Fibroblast of lung (primary cell): Measurements from ENCODE around the gene GREB1. TPM values are rescaled to one million over a fixed set of nuclear protein-coding genes. Genes with fewer than 3 reads are reported as not detected.

Source experiments
- DNase-seq, 2 donors: peaks; one replicate each; pipeline versions ENCODE4 v3.0.0 to v3.0.0-alpha.2; 2010; ENCODE audit warnings: low read depth in 2 of 2
- H2AFZ ChIP-seq: 2 replicates; pipeline ENCODE4 v1.5.1; 2012; ENCODE audit warnings: low read length, control low read depth, inconsistent platforms
- H3K27ac ChIP-seq: 2 replicates; pipeline ENCODE4 v1.5.1; 2011; ENCODE audit warnings: low read length, control low read depth; ENCODE audit not compliant: insufficient read depth
- H3K27me3 ChIP-seq: 2 replicates; pipeline ENCODE4 v1.5.1; 2011; ENCODE audit warnings: mild to moderate bottlenecking, low read length; ENCODE audit not compliant: control insufficient read depth, insufficient read depth
- H3K36me3 ChIP-seq: 2 replicates; pipeline ENCODE4 v1.5.1; 2011; ENCODE audit warnings: low read length; ENCODE audit not compliant: control insufficient read depth, insufficient read depth
- H3K4me1 ChIP-seq: 2 replicates; pipeline ENCODE4 v1.5.1; 2011; ENCODE audit warnings: low read length; ENCODE audit not compliant: control insufficient read depth, insufficient read depth; ENCODE audit errors: extremely low read depth
- H3K4me2 ChIP-seq: 2 replicates; pipeline ENCODE4 v1.5.1; 2011; ENCODE audit warnings: low read length, control low read depth; ENCODE audit not compliant: insufficient read depth; ENCODE audit errors: extremely low read depth
- H3K4me3 ChIP-seq, 4 experiments: fragments of 200-600 bp in 1 of 4; sonication (generic) in 1 of 4; replicated peaks in 1 of 4; 2 replicates each; pipeline ENCODE4 v1.5.1; 2011 to 2016; ENCODE audit warnings: low read length in 4 of 4, low read depth in 3 of 4, mild to moderate bottlenecking in 3 of 4, control low read depth in 2 of 4, inconsistent platforms in 1 of 4, mixed read lengths in 1 of 4; ENCODE audit not compliant: insufficient read depth in 1 of 4; ENCODE audit errors: control extremely low read depth in 1 of 4
- H3K79me2 ChIP-seq: 2 replicates; pipeline ENCODE4 v1.5.1; 2012; ENCODE audit warnings: mild to moderate bottlenecking, low read length, inconsistent platforms; ENCODE audit not compliant: control insufficient read depth, insufficient read depth
- H3K9ac ChIP-seq: 2 replicates; pipeline ENCODE4 v1.5.1; 2011; ENCODE audit warnings: mild to moderate bottlenecking, low read length, control low read depth; ENCODE audit not compliant: insufficient read depth
- H3K9me3 ChIP-seq: 2 replicates; pipeline ENCODE4 v1.5.1; 2012; ENCODE audit warnings: low read depth, low read length; ENCODE audit not compliant: control insufficient read depth, insufficient read depth
- H4K20me1 ChIP-seq: 2 replicates; pipeline ENCODE4 v1.5.1; 2011; ENCODE audit warnings: low read length; ENCODE audit not compliant: control insufficient read depth, insufficient read depth; ENCODE audit errors: extremely low read depth
- EZH2 ChIP-seq: IDR thresholded peaks from 2 replicates; pipeline ENCODE4 v1.5.1; 2012; ENCODE audit warnings: low read length, control low read depth, mild to moderate bottlenecking; ENCODE audit errors: missing control alignments
- polyA plus RNA-seq, 2 donors: library from polyadenylated mRNA; depleted of rRNA in 1 of 2; stranded (reverse) in 1 of 2; unstranded in 1 of 2; fragments of >200 nt; gene quantifications; 2 replicates each; pipeline ENCODE4 v1.2.1, GENCODE V29; 2011 to 2012; ENCODE audit warnings: missing spikeins in 1 of 2
- total RNA-seq: library from RNA; depleted of rRNA; stranded (reverse); fragments of >200 nt; gene quantifications from 2 replicates; pipeline ENCODE4 v1.2.1, GENCODE V29; 2014
- TF ChIP-seq, protein P1 (sequence below), 2 donors: IDR thresholded peaks in 1 of 2; conservative IDR thresholded peaks in 1 of 2; 1 replicate in 1 of 2; 2 replicates in 1 of 2; pipeline ENCODE4 v1.5.1; 2011 to 2012; ENCODE audit warnings: low read length in 2 of 2, control low read depth in 1 of 2, inconsistent platforms in 1 of 2, low read depth in 1 of 2, mild to moderate bottlenecking in 1 of 2

The GREB1 gene
- total and polyA plus RNA-seq, 2 donors (not counting 1 experiment from before 2014, with no cell fraction given): 0.06 to 2.0 TPM

DNA sequence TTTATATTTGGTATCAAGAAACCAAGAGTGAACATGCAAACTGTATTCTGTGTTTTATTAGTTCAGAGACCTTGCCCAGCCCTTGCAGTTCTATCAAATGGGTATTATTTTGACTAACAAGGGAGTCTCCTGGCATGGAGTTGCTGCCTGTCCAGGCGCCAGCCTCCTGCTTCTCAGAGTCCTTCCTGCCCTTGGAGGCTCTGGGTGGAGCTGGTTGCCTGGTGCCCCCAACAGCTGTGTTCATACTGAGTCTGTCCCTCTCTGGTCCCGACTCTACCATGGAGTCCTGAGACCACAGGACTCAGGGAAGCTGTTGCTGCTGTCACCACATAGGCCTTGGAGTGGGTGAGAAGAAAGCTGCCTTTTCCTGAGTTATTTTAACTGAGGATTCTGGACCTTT lies 26.3 kb upstream of the GREB1 start:
- H3K36me3 ChIP-seq: no peaks in the 10 kb centered on the region

DNA sequence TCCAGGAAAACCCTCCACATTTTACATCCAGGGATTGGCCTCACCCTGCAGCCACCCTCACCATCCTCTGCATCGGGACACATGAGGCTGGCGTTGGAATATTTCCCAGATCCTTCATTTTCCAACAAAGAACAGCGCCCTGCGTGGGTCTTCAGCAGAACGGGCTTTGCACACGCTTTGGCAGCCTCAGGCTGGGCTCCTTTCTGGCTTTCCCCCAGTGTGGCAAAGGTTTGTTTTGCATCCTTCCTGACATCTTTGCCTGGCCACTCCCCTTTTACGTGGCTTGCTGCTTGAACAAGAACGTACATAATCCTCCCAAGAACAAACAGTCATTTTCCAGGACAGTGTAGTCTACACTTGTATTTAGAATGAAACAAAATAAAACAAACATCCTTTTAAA lies 25.6 kb upstream of the GREB1 start:
- no peak overlapping the region for H3K9ac ChIP-seq
- TF ChIP-seq, protein P1, sequence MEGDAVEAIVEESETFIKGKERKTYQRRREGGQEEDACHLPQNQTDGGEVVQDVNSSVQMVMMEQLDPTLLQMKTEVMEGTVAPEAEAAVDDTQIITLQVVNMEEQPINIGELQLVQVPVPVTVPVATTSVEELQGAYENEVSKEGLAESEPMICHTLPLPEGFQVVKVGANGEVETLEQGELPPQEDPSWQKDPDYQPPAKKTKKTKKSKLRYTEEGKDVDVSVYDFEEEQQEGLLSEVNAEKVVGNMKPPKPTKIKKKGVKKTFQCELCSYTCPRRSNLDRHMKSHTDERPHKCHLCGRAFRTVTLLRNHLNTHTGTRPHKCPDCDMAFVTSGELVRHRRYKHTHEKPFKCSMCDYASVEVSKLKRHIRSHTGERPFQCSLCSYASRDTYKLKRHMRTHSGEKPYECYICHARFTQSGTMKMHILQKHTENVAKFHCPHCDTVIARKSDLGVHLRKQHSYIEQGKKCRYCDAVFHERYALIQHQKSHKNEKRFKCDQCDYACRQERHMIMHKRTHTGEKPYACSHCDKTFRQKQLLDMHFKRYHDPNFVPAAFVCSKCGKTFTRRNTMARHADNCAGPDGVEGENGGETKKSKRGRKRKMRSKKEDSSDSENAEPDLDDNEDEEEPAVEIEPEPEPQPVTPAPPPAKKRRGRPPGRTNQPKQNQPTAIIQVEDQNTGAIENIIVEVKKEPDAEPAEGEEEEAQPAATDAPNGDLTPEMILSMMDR (conservative IDR thresholded peaks at IDR 0.05 in 1 of 2, IDR thresholded peaks at IDR 0.05 in 1 of 2; ENCODE audit: low read depth in 1 of 2, low read length in 2 of 2): no peak
- no peak for TF ChIP-seq EZH2
- no peaks in the 10 kb centered on the region for H3K27me3 ChIP-seq
- H3K27ac ChIP-seq: no peak overlapping the region
- H3K4me2 ChIP-seq: no peak overlapping the region
- H3K4me1 ChIP-seq: no peaks in the 10 kb centered on the region
- H3K9me3 ChIP-seq: no peaks in the 10 kb centered on the region
- H4K20me1 ChIP-seq: no peaks in the 10 kb centered on the region
- H2AFZ ChIP-seq: no peak overlapping the region
- no peak overlapping the region for H3K4me3 ChIP-seq
- DNase-seq: peak in 1 of 2 donors; percentile 31
- H3K79me2 ChIP-seq: no peaks in the 10 kb centered on the region
- no peaks in the 10 kb centered on the region for H3K36me3 ChIP-seq

More for the DNA sequence above, 26.3 kb upstream of the GREB1 start:
- no peak overlapping the region for H3K27ac ChIP-seq
- no peak overlapping the region for H3K9ac ChIP-seq
- no peak overlapping the region for H3K4me2 ChIP-seq
- no peak for TF ChIP-seq EZH2
- TF ChIP-seq, protein P1 (conservative IDR thresholded peaks at IDR 0.05 in 1 of 2, IDR thresholded peaks at IDR 0.05 in 1 of 2; ENCODE audit: low read depth in 1 of 2, low read length in 2 of 2): no peak
- H3K4me1 ChIP-seq: no peaks in the 10 kb centered on the region
- H3K4me3 ChIP-seq: no peak overlapping the region
- no peaks in the 10 kb centered on the region for H4K20me1 ChIP-seq
- DNase-seq: no peak
- H2AFZ ChIP-seq: no peak overlapping the region
- H3K79me2 ChIP-seq: no peaks in the 10 kb centered on the region
- no peaks in the 10 kb centered on the region for H3K9me3 ChIP-seq
- no peaks in the 10 kb centered on the region for H3K27me3 ChIP-seq

DNA sequence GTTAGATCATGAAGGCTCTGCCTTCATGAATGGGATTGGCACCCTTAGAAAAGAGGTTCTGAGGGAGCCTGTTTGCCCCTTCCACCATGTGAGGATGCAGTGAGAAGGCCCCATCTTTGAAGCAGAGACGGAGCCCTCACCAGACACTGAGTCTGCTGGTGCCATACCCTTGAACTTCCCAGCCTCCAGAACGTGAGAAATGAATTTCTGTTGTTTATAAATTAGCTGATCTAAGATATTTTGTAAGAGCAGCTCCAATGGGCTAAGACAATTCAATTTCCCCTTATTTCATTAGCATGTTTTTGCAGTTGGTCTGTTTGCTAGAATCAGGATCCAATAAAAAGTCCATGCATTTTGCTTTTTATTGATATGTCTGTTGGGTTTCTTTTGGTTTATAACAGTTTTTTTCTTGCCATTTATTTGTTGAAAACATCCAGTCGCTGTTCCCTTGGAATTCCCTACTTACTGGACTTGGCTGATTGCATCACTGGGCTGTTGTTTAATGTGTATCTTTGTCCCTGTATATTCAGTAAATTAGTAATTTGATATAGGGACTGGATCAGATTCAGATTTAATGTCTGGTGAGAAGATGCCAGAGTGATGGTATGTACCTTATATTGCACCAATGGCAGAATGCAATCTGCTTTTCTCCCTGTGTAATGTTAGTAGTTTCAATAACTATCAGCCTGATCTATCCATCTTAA lies 24.0 kb upstream of the GREB1 start:
- Histone ChIP-seq H2AFZ (no peak overlapping the region), H4K20me1 (no peaks in the 10 kb centered on the region), H3K9ac (no peak overlapping the region), H3K79me2 (no peaks in the 10 kb centered on the region), H3K4me3 (no peak overlapping the region), H3K4me1 (no peaks in the 10 kb centered on the region), H3K36me3 (no peaks in the 10 kb centered on the region), H3K27ac (no peak overlapping the region), H3K9me3 (no peaks in the 10 kb centered on the region), H3K4me2 (no peak overlapping the region), H3K27me3 (peaks cover 2% of the 10 kb centered on the region)
- TF ChIP-seq EZH2: no peak
- DNase-seq: no peak
